ENCODE results near the gene RBM4B. TPM values are rescaled to one million over a fixed set of nuclear protein-coding genes. Genes with fewer than 3 reads are reported as not detected.
"Not testable (repeated sequence)": the region's sequence is repeated elsewhere in the genome, so short reads cannot be mapped to it uniquely, and the experiment has no call there.

Gene RBM4B, protein sequence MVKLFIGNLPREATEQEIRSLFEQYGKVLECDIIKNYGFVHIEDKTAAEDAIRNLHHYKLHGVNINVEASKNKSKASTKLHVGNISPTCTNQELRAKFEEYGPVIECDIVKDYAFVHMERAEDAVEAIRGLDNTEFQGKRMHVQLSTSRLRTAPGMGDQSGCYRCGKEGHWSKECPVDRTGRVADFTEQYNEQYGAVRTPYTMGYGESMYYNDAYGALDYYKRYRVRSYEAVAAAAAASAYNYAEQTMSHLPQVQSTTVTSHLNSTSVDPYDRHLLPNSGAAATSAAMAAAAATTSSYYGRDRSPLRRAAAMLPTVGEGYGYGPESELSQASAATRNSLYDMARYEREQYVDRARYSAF
- 16.9 TPM for polyA plus RNA-seq (2012; ENCODE audit: missing spikeins)

DNA sequence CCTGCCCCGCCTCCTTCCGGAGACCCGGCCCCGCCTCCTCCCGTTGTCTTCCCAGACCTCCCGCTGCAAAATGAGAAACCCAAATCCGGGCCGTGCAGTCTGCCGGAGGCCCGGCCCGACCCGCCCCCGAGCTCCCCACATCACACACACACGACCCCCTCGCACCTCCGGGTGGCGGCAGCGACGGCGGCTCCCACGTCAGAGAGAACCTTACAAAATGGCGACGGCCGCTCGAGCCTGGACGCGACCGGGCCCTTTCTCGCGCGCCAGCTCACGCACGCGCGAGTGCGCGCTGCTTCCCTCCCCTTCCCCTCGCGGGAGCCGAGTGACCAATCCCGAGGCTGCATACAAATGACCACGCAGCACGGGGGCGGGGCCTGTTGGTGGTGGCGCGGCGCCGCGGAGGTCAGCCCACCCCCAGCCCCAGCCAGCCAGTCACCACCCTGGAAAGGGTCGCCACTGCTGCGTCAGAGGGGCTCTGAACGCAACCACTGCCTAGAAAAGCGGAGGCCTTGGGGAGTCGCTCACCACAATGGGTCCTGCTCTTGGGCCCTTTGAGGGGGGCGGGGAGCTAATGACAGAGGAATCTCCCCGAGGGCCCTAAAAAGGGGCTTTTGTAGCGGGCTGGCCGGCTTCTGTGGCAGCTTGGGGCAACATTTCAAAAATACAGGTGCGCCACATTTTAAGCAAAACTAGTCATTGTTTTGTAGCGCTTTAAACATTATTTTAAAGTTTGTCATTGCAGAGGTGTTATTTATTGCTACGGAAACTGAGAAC lies at the start of gene RBM4B:
RBM4B (minus strand) TSS at position 289 of the 777 bp plus-strand sequence. CDS start 808 bp downstream, outside the sequence.
- peak; percentile 66; the same call in 1 of the 2 replicates for TF ChIP-seq TAF1 (IDR thresholded peaks at IDR 0.05; ENCODE audit: borderline replicate concordance, low read depth, low read length)
- TF ChIP-seq POLR2AphosphoS5 (IDR thresholded peaks at IDR 0.05; ENCODE audit: low read depth, low read length), result peak; percentile 75
- TF ChIP-seq POLR2A (IDR thresholded peaks at IDR 0.05; ENCODE audit: low read depth, low read length), result peak; percentile 84
- FAIRE-seq (peak; percentile 99), DNase-seq (ENCODE audit: insufficient read length) (peak; percentile 91)

DNA sequence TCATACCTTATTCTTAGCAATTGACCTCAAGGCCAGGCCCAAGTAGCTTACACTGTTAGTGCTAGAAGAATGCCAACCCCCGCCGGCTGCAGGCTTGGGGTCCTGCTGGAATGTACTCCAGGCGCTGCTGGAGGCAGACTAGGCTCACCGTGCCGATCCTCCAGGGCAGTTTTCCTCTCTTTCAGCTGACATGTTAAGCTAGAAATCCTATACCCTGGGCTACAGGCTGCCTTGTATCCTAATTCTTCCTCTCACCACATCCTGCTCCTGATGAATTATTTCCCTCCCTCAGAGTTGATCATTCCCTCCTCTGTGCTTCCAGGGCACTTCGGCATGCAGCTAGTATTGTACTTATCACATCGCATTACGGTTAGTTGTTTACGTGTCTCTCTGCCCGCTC lies 48.0 kb upstream of the RBM4B start:
- no peak for FAIRE-seq
- no peak for DNase-seq (ENCODE audit: insufficient read length)
- no peak for TF ChIP-seq POLR2AphosphoS5 (IDR thresholded peaks at IDR 0.05; ENCODE audit: low read depth, low read length)
- TF ChIP-seq POLR2A (IDR thresholded peaks at IDR 0.05; ENCODE audit: low read depth, low read length), result no peak
- TF ChIP-seq TAF1 (IDR thresholded peaks at IDR 0.05; ENCODE audit: borderline replicate concordance, low read depth, low read length), result no peak

DNA sequence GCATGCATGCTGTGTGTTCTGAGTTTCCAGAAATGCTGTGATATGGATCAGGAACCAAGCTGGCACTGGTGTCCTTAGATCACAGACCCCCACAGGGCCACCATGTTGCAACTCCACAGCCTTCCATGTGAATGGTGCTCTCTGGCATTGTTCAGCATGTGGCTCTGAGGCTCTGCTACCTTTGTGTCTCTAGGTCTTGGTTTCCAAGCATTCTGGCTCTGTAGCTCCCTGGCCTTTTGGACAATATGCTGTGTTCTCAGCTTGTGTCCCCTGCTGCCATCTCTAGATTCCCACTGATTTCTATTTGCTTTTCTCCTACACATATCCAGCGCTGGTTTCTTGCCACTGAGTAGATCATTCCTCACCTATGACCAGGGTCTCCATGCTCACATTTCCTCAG lies 47.4 kb upstream of the RBM4B start:
- FAIRE-seq (no peak), DNase-seq (ENCODE audit: insufficient read length) (no peak)
- TF ChIP-seq POLR2A (IDR thresholded peaks at IDR 0.05; ENCODE audit: low read depth, low read length) (no peak), TAF1 (IDR thresholded peaks at IDR 0.05; ENCODE audit: borderline replicate concordance, low read depth, low read length) (no peak), POLR2AphosphoS5 (IDR thresholded peaks at IDR 0.05; ENCODE audit: low read depth, low read length) (no peak)

DNA sequence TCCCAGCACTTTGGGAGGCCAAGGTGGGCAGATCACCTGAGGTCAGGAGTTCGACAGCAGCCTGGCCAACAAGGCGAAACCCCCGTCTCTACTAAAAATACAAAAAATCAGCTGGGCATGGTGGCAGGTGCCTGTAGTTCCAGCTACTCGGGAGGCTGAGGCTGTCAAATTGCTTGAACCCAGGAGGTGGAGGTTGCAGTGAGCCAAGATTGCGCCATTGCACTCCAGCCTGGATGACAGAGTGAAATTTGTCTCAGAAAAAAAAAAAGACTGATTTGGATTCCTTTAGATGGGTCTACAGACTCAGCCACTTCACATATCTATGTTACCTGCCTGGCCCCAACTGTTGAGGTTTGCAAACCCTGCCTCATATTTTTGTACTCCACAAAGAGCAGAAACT lies 46.5 kb upstream of the RBM4B start:
- DNase-seq (ENCODE audit: insufficient read length); FAIRE-seq: not testable (repeated sequence)

DNA sequence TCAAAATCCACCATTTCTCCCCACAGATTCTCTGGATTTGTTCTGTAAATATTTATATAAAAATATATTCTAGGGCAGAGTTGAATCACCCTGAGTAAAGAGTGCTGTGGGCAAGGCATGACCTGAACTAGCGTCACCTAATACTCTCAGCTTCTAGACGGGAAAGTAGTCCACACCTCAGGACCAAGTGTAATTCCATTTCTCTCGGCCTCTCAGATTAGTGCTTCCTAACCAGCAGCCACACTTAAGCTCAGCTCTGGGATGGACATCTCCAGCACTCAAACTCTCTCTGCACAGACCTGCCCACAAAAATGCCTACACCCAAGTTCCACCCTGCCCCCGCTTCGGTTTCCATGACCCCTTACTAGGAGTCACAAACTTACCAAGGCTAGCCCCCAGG lies 46.0 kb upstream of the RBM4B start:
- FAIRE-seq (no peak), DNase-seq (ENCODE audit: insufficient read length) (no peak)
- TF ChIP-seq POLR2A (IDR thresholded peaks at IDR 0.05; ENCODE audit: low read depth, low read length) (no peak), TAF1 (IDR thresholded peaks at IDR 0.05; ENCODE audit: borderline replicate concordance, low read depth, low read length) (no peak), POLR2AphosphoS5 (IDR thresholded peaks at IDR 0.05; ENCODE audit: low read depth, low read length) (no peak)

DNA sequence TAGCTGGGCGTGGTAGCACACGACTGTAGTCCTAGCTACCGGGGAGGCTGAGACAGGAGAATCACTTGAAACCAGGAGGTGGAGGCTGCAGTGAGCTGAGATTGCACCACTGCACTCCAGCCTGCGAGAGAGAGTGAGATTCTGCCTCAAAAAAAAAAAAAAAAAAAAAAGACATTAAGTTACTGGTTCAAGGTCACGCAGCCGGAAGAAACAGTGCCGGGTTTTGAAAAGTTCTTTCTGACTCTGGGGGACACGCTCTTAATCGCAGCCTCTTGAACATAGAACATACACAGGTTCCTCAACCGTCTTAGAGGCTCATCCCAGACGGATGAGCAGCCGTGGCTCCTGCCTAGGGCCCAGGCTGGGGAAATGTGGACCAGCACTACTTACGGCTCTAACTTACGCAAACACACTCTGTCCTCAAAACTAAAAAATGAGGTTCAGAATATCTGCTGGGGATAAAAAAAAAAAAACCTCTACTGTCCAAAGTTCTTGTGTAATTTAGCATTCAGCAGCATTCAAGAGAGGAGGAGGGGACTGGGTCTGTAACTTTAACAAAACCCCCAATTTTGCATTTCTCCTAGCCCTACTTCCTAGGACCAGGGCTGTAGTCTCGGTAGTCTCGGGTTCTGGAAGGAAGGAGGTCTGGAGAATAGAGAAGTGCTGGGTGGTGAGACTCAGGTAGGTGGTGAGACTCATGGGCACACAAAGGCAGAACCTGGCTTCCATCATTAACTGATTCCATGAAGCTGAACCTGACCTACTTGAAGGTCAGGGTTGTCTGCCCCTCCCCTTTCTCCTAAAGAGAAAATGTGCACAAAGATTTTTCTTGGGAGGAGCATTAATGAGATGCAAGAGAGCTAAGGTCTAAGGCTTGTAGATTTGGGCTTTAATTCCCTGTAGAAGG lies 45.3 kb upstream of the RBM4B start:
- DNase-seq (ENCODE audit: insufficient read length) (no peak), FAIRE-seq (no peak)
- TF ChIP-seq POLR2A (IDR thresholded peaks at IDR 0.05; ENCODE audit: low read depth, low read length), result no peak
- no peak for TF ChIP-seq TAF1 (IDR thresholded peaks at IDR 0.05; ENCODE audit: borderline replicate concordance, low read depth, low read length)
- TF ChIP-seq POLR2AphosphoS5 (IDR thresholded peaks at IDR 0.05; ENCODE audit: low read depth, low read length), result no peak

DNA sequence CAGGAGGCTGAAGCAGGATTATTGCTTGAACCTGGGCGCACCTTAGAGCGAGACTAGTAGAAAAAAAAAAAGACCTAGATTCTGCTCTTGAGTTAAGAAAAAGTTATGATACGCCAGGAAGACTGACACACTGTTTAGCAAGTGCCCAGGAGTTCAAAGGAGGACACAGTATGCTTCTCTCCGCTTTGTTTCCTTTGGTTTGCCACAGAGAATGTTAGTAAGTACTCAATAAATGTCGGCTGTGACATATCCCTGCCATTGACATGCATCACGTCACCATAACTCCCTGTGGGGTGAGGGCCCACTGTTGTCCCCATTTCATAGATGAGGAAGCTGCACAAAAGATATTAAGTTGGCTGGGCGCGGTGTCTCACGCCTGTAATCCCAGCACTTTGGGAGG lies 44.3 kb upstream of the RBM4B start:
- FAIRE-seq, result no peak
- TF ChIP-seq POLR2A (IDR thresholded peaks at IDR 0.05; ENCODE audit: low read depth, low read length) (no peak), TAF1 (IDR thresholded peaks at IDR 0.05; ENCODE audit: borderline replicate concordance, low read depth, low read length) (no peak), POLR2AphosphoS5 (IDR thresholded peaks at IDR 0.05; ENCODE audit: low read depth, low read length) (no peak)
- no peak for DNase-seq (ENCODE audit: insufficient read length)

DNA sequence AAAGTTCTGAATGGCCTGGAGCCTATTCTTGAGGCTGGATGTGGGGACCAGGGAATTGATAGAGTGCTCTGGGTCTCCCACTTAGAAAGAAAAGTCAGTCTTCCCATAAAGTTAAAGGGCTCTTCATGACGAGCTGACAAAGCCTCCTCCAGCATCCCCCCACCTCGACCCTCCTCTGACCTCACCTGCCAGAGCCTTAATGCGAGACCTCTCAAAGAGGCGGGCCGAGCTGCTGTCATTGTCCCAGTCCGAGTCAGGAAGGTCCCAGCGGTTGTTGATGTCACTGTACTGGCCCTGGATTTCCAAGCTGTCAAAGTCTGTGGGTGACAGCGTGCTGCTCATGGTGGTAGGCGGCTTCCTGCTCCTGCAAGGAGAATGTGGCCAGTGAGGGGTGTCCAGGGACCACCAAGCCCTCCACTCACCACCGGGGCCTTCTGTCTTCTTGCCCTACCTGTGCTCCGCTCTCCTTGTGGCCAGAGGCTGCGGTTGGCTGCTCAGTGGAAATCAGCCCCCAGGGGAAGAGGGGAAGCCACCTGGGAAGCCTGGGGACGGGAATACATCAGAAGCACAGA lies 43.3 kb upstream of the RBM4B start:
- DNase-seq (ENCODE audit: insufficient read length) (no peak), FAIRE-seq (no peak)
- no peak for TF ChIP-seq POLR2AphosphoS5 (IDR thresholded peaks at IDR 0.05; ENCODE audit: low read depth, low read length)
- TF ChIP-seq TAF1 (IDR thresholded peaks at IDR 0.05; ENCODE audit: borderline replicate concordance, low read depth, low read length), result no peak
- TF ChIP-seq POLR2A (IDR thresholded peaks at IDR 0.05; ENCODE audit: low read depth, low read length), result no peak

DNA sequence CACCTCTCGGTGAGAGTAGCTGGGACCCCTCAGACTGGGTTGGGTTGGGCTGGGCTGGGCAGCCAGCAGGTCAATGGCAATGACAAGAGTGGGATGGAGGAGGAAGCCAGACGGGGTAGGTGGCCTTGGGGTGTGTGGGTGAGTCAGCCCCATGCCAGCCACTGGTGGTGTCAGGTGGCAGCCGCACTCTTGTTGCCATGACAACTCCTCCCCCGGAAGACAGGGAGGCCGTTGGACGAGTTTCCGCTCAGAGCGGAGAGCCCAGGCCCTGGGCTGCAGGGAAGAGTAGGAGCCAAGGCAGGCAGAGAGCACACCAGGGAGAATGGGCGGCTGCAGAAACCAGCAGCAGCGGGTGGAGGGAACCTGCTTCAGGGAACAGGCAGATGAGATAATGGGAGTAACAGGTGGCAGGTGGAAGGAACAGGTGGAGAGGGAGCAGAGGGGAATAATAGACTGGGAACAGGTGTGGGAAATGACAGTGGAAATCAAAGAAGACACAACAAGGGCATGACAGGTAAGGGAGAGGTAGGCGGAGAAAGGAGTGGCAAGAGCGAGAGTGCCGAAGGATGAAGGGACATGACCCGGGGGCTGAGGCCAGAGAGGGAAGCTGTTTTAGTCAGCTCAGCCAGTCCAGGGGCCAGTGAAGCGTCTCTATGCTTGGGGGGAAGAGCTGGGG lies 42.7 kb upstream of the RBM4B start:
- TF ChIP-seq POLR2A (IDR thresholded peaks at IDR 0.05; ENCODE audit: low read depth, low read length) (no peak), TAF1 (IDR thresholded peaks at IDR 0.05; ENCODE audit: borderline replicate concordance, low read depth, low read length) (no peak), POLR2AphosphoS5 (IDR thresholded peaks at IDR 0.05; ENCODE audit: low read depth, low read length) (no peak)
- FAIRE-seq, result no peak
- DNase-seq (ENCODE audit: insufficient read length), result no peak

DNA sequence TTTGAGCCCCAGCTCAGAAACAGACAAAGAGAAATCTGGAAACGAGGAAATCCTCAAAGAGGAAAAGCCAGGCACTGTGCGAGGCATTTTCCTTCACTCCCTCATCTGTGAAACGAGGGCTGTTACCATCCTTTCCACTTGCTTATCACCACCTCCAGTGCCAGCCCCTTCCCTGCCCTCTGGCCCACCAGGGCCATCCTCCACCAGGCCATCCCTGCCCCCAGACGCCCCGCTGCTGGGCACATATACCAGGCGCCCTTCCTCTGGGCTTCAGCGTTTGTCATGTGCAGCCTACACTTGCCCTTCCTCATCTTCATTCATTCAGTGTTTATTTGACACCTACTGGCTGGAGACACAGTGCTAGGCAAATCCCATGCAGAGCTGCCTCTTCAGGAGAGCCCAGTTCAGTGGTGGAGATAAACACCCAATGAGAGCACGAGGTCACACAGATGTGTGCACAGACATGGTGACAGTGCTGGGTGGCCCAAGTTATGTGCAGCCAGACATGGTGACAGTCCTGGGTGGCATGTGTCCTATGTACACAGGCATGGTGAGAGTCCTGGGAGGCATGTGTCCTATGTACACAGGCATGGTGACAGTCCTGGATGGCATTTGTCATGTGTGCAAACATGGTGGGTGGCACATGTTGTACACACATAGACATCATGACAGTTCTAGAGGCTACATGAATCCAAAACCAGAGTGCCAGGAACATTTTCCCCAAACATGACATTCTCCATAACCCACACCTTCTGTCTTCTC lies 41.6 kb upstream of the RBM4B start:
- FAIRE-seq (no peak), DNase-seq (ENCODE audit: insufficient read length) (no peak)
- no peak for TF ChIP-seq POLR2A (IDR thresholded peaks at IDR 0.05; ENCODE audit: low read depth, low read length)
